ENCODE measurements around the gene MAD1L1.
"Not testable (repeated sequence)": the region's sequence is repeated elsewhere in the genome, so short reads cannot be mapped to it uniquely, and the experiment has no call there.

MAD1L1 gene

DNA sequence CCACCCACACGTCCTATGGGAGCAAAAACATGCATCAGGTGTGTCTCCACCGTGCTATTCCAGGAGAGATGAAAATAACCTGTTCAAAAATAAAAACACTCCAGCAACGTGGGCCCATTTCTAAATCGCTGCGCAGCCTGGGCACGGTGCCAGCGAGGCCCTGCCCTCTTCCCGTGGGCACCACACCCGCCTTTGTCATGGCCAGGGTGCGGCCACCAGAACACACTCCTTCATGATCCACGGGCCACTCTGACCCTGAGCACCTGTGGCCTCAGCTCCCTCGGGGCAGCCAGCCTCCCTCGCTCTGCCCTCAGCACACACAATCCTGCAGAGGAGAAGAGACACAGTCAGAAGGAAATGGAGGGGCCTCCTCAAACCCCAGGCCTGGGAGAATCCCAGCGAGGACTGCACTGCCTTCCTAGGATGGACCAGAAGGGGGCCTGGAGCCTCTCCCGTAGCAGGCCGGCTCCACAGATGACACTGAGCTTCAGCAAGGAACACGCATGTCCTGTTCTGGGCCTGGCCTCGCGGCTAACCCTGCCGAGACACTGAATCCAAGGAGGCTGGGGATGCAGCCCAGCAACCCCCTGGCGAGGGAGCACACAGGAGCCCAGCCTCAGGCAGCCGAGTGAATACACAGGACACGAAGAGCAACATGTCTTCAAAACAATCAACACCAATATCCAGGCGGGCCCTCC lies 169.0 kb downstream of the MAD1L1 start:
- no peak for DNase-seq (ENCODE audit: low read depth)

- DNase-seq (ENCODE audit: low read depth) = no peak
These were observed 170.1 kb downstream of the MAD1L1 start for GRCh38 chr7:2062648-2063047.

DNA sequence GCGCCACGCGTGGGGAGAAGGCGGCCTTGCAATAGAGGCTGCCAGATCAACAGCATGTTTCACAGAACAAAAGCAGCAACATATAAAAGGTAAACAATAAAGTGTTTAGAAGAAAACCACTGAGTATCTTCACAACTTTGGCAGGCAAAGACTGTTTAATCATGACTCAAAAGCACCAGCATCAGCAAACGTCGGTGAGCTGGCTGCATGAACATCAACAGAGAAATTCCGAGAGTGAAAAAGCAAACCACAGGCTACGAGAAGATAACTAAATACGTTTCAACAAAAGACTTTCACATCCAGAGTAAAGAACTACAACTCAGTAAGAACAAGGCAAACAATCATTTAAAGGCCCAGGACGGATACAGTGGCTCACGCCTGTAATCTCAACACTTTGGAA lies 172.0 kb downstream of the MAD1L1 start:
- DNase-seq (ENCODE audit: low read depth) = no peak

- no peak for DNase-seq (ENCODE audit: low read depth)
These were observed 172.6 kb downstream of the MAD1L1 start for GRCh38 chr7:2059964-2060700.

DNA sequence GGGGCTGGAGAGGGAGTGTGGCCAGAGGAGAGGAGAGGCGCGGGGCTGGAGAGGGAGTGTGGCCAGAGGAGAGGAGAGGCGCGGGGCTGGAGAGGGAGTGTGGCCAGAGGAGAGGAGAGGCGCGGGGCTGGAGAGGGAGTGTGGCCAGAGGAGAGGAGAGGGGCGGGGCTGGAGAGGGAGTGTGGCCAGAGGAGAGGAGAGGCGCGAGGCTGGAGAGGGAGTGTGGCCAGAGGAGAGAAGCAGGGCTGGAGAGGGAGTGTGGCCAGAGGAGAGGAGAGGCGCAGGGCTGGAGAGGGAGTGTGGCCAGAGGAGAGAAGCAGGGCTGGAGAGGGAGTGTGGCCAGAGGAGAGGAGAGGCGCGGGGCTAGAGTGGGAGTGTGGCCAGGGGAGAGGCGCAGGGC lies 174.5 kb downstream of the MAD1L1 start:
- not testable (repeated sequence) for DNase-seq (ENCODE audit: low read depth)

DNA sequence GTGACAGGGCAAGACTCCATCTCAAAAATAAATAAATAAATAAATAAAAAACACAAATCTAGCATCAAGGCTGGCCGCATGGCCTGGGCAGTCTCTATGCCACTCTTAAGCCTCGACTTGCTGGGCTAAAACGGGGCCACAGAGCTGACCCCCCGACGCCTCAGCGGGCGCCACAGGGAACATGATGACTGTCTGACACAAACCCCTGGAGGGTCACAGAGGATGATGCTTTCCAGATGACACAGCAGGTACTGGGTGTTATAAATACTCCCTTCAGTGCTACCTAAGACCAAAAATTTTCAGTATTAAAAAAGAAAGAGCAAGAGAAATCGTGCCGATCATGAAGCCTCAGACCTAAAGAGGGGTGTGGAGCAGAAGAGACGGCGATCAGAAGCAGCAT lies 176.8 kb downstream of the MAD1L1 start:
- no peak for DNase-seq (ENCODE audit: low read depth)

- no peak for DNase-seq (ENCODE audit: low read depth)
These were observed 177.8 kb downstream of the MAD1L1 start for GRCh38 chr7:2054927-2055326.

DNA sequence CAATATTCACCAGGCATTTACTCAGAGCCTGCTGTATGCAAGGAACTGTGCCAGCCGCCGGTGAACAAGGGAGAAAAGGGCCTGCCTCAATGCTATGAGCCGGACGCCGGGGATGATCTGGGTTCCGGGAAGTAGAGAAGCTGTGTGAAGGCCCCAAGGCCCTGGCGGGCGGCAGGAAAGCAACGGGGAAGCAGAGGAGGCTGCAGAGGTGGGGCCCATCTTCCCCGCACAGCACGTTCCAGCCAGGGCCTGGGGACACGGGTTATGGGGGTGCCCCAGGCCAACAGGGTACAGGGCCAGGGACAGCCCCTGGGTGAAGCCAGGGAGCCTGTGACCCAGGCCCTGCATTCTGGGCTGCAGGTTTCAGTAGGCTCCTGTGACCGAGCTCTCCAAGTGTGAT lies 179.3 kb downstream of the MAD1L1 start:
- no peak for DNase-seq (ENCODE audit: low read depth)

GRCh38 chr7:2052657-2053048 lies 180.1 kb downstream of the MAD1L1 start:
- no peak for DNase-seq (ENCODE audit: low read depth)

DNA sequence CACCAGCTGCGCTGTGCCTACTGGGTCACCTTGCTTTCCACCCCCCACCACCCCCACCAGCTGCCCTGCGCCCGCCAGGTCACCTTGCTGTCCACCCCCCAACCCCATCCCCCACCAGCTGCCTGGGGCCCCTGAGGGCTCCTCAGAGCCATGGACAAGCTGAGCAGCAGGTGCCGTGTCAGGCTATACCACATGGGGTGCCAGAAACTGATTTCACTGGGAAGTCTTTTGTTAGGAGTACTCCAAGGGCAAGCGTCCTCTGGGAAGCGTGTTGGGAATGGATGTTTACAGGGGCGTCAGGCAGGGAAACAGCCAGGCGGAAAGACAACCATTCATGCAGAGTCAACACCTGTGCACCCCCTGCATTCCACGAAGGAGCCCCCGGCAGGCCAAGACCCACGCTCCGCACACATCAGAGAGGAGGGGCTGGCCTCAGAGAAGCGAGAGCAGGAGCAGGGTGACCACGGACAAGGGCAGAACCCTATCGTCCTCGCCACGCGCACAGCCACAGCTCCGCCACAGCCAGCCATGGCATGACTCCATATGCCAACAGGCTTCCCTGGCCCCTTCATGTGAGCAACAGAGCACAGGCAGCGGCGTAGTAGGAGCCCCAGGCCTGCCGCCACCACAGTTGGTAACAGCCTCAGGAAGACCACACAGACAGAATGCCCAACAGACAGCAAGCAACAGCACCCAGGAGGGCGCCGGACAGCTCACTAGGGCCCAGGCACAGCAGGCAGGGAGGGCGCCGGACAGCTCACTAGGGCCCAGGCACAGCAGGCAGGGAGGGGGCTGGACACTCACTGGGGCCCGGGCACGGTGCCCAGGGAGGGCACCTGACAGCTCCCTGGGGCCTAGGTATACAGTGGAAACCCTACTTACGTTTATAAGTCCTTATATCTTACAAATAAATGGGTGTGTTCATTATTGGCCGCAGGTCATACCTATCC lies 180.8 kb downstream of the MAD1L1 start:
- no peak for DNase-seq (ENCODE audit: low read depth)

GRCh38 chr7:2050511-2050866 lies 182.3 kb downstream of the MAD1L1 start:
- DNase-seq (ENCODE audit: low read depth) = no peak

DNA sequence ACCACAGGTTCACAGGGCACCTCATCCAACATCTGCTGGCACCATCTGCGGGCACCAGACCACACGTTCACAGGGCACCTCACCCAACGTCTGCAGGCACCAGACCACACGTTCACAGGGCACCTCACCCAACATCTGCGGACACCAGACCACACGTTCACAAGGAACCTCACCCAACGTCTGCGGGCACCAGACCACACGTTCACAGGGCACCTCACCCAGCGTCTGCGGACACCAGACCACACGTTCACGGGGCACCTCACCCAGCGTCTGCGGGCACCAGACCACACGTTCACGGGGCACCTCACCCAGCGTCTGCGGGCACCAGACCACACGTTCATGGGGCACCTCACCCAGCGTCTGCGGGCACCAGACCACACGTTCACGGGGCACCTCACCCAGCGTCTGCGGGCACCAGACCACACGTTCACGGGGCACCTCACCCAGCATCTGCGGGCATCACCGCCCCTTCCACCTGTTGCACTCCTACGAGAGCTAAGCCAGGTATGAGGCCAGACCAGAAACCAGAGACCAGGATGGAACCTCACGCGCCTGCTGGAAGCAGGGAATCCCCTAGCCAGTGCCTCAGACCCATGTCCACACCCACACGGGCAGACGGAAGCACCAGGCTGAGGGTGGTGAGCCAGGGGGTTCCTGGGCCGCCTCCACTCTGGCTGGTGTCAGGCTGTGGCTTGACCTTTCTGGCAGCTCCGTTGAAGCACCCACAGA lies 182.8 kb downstream of the MAD1L1 start:
- no peak for DNase-seq (ENCODE audit: low read depth)

DNA sequence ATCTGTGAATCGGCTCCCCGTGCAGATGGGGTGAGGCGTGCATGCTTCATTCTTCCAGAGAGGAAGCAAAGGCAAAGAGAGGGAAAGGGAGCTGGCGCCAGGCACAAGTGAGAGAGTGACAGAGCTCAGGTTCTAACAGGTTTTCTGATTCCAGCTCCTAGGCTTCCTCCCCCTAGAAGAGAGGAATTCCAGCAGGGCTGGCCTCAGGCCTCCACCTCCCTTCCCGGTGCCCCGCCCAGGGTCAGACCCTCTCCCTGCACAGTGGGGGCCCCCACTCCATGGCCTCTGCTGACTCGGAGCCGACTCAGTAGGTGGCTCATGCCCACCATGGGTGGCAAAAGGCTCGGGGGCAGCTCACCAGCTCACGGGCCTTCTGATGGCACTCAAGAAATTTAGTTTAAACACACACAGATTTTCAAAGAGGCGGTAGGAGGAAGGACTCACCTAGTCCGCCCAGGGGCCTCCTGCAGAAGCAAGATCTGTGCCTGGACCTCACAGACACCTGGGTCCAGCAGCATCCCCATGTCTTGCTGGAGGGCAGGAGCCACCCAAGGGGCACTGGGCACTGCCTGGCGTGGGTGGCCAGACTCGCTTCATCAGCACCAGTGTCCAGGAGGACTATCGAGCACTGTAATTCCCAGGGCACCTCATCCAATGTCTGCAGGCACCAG lies 183.5 kb downstream of the MAD1L1 start:
- no peak for DNase-seq (ENCODE audit: low read depth)

- no peak for DNase-seq (ENCODE audit: low read depth)
These were observed 184.2 kb downstream of the MAD1L1 start for GRCh38 chr7:2048531-2048930.

DNA sequence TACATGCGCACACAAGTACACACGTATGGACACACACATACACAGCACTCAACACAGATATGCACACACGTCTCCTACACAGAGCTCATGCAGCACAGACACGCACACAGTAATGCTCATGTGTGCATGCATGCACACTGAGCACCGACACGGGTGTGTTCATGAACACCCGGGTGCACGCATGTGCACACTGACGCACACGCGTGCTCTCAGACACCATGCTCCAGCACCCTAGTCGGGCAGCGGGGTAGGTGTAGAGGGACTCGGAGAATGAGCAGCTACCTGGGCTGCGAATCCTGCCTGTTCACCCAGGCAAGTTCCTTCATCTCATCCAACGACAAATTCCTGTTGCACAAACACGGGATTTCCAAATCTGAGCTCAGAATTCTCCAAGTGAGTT lies 184.7 kb downstream of the MAD1L1 start:
- DNase-seq (ENCODE audit: low read depth) = no peak

GRCh38 chr7:2046581-2047565 lies 185.9 kb downstream of the MAD1L1 start:
- DNase-seq (ENCODE audit: low read depth) = no peak

- no peak for DNase-seq (ENCODE audit: low read depth)
These were observed 187.0 kb downstream of the MAD1L1 start for GRCh38 chr7:2045559-2046405.

GRCh38 chr7:2044883-2045471 lies 187.8 kb downstream of the MAD1L1 start:
- DNase-seq (ENCODE audit: low read depth) = no peak

DNA sequence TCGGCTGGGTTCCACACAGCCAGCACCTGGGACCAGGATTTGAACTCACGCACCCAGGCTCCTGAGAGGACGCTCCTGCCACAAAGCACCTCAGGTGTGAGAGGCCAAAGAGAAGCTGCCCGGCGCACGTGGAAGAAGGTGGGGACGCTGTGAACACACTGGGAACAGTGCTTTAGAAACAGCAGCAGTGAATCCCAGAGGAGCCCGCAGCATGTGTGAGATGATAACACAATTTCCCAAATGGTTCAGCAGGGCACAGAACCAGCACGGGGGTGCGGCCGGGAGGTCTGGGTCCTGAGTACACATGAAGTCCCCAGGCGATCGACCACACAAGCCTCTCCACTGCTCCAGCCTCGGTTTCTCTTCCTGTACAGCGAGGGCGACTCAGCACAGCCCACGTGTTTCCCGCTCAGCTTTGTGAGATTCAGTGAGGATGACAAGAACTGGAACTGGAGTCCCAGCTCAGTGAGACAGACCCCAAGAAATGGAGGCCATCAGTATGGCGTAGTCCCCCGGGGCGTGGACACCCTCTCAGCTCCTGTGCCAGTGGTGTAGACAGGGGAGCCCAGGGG lies 188.3 kb downstream of the MAD1L1 start:
- DNase-seq (ENCODE audit: low read depth) = no peak
